CD14-positive monocyte (primary cell): Measurements from ENCODE around the gene TMEM52B. TPM values are rescaled to one million over a fixed set of nuclear protein-coding genes. Genes with fewer than 3 reads are reported as not detected.

Source experiments
- DNase-seq, 3 donors: peaks; one replicate each; pipeline ENCODE4 v3.0.0-alpha.2; 2011 to 2022
- H2AFZ ChIP-seq: 2 replicates; pipeline ENCODE4 v1.6.0; 2012; ENCODE audit warnings: mild to moderate bottlenecking, low read depth, low read length, inconsistent platforms; ENCODE audit not compliant: insufficient read depth, poor library complexity, severe bottlenecking
- H3K27ac ChIP-seq, 2 donors: 1 replicate in 1 of 2; 2 replicates in 1 of 2; pipeline ENCODE4 v1.5.1; 2012 to 2013; ENCODE audit warnings: low read length in 2 of 2, control low read depth in 1 of 2, inconsistent platforms in 1 of 2, low read depth in 1 of 2, mild to moderate bottlenecking in 1 of 2
- H3K27me3 ChIP-seq, 2 donors: one replicate each; pipeline versions ENCODE4 v1.6.0 to v1.6.1; 2011 to 2013; ENCODE audit warnings: low read length in 2 of 2; ENCODE audit not compliant: control insufficient read depth in 2 of 2, insufficient read depth in 2 of 2
- H3K36me3 ChIP-seq, 2 donors: replicated peaks in 1 of 2; 1 replicate in 1 of 2; 2 replicates in 1 of 2; pipeline versions ENCODE4 v1.5.1 to v1.6.1; 2012 to 2013; ENCODE audit warnings: low read length in 2 of 2, control low read depth in 1 of 2, inconsistent platforms in 1 of 2, mild to moderate bottlenecking in 1 of 2; ENCODE audit not compliant: insufficient read depth in 2 of 2, control insufficient read depth in 1 of 2
- H3K4me1 ChIP-seq, 2 donors: 1 replicate in 1 of 2; 2 replicates in 1 of 2; pipeline versions ENCODE4 v1.5.1 to v1.6.1; 2012 to 2013; ENCODE audit warnings: low read length in 2 of 2, control low read depth in 1 of 2, inconsistent platforms in 1 of 2, mild to moderate bottlenecking in 1 of 2, moderate library complexity in 1 of 2; ENCODE audit not compliant: insufficient read depth in 2 of 2, control insufficient read depth in 1 of 2
- H3K4me2 ChIP-seq: replicated peaks from 2 replicates; pipeline ENCODE3; 2012; ENCODE audit warnings: low read length, moderate library complexity, mild to moderate bottlenecking; ENCODE audit not compliant: poor library complexity, severe bottlenecking; ENCODE audit errors: extremely low read depth
- H3K4me3 ChIP-seq, 3 experiments: fragments of 200-600 bp in 1 of 3; sonication (generic) in 1 of 3; replicated peaks in 1 of 3; 1 replicate in 2 of 3; 2 replicates in 1 of 3; pipeline ENCODE4 v1.5.1; 2011 to 2013; ENCODE audit warnings: low read length in 3 of 3, mild to moderate bottlenecking in 3 of 3, control low read depth in 2 of 3, low read depth in 2 of 3, inconsistent platforms in 1 of 3, moderate library complexity in 1 of 3
- H3K79me2 ChIP-seq: 2 replicates; pipeline ENCODE4 v1.6.0; 2012; ENCODE audit warnings: mild to moderate bottlenecking, control low read depth, inconsistent platforms, low read length, moderate library complexity; ENCODE audit not compliant: insufficient read depth
- H3K9ac ChIP-seq: 2 replicates; pipeline ENCODE4 v1.6.0; 2017; ENCODE audit warnings: low read length, mild to moderate bottlenecking; ENCODE audit not compliant: insufficient read depth, poor library complexity, severe bottlenecking
- H3K9me3 ChIP-seq, 2 donors: replicated peaks in 1 of 2; 1 replicate in 1 of 2; 2 replicates in 1 of 2; pipeline versions ENCODE4 v1.5.1 to v1.6.1; 2012 to 2013; ENCODE audit warnings: low read length in 2 of 2, control low read depth in 1 of 2; ENCODE audit not compliant: control insufficient read depth in 1 of 2, insufficient read depth in 1 of 2
- H4K20me1 ChIP-seq: 2 replicates; pipeline ENCODE4 v1.6.0; 2012; ENCODE audit warnings: mild to moderate bottlenecking, low read length, control low read depth, moderate library complexity; ENCODE audit not compliant: insufficient read depth
- H3K27ac Mint-ChIP-seq, 7 donors: one replicate each; pipeline ENCODE4 v1.8.0; 2020; ENCODE audit warnings: mild to moderate bottlenecking in 7 of 7, mixed read lengths in 7 of 7, moderate library complexity in 6 of 7, inconsistent platforms in 2 of 7
- H3K27me3 Mint-ChIP-seq, 3 donors: one replicate each; pipeline ENCODE4 v1.8.0; 2021 to 2022; ENCODE audit warnings: low read depth in 3 of 3, mild to moderate bottlenecking in 3 of 3, mixed read lengths in 3 of 3, moderate library complexity in 3 of 3, inconsistent platforms in 1 of 3
- H3K36me3 Mint-ChIP-seq, 2 donors: one replicate each; pipeline ENCODE4 v1.8.0; 2020; ENCODE audit warnings: mixed read lengths in 2 of 2, inconsistent platforms in 1 of 2, mild to moderate bottlenecking in 1 of 2
- H3K4me1 Mint-ChIP-seq: one replicate; pipeline ENCODE4 v1.8.0; 2020; ENCODE audit warnings: mild to moderate bottlenecking, mixed read lengths
- H3K4me3 Mint-ChIP-seq, 2 donors: one replicate each; pipeline ENCODE4 v1.8.0; 2020; ENCODE audit warnings: mild to moderate bottlenecking in 2 of 2, mixed read lengths in 2 of 2, moderate library complexity in 1 of 2
- H3K9me3 Mint-ChIP-seq, 7 donors: one replicate each; pipeline ENCODE4 v1.8.0; 2020 to 2022; ENCODE audit warnings: mixed read lengths in 7 of 7, mild to moderate bottlenecking in 6 of 7, moderate library complexity in 6 of 7, inconsistent platforms in 2 of 7
- WGBS: methylation state at CpG from one replicate; pipeline ENCODE4 v1.1.5; 2013; ENCODE audit warnings: missing lambda C conversion rate; ENCODE audit not compliant: insufficient coverage; 5-methylcytosine and 5-hydroxymethylcytosine counted together
- intact Hi-C, 2 donors: fragments of 100-400 bp; cut with micrococcal nuclease; formaldehyde crosslinking; loops; one replicate each; pipeline versions ENCODE4 v1.15.0 to v1.15.1; 2023
- polyA plus RNA-seq, 3 donors: library from polyadenylated mRNA; depleted of rRNA in 1 of 3; unstranded in 2 of 3; stranded (reverse) in 1 of 3; fragments of 300-500 nt in 2 of 3; fragments of >200 nt in 1 of 3; fragmentation: Illumina TruSeq in 2 of 3; gene quantifications; 1 replicate in 2 of 3; 2 replicates in 1 of 3; pipeline ENCODE4 v1.2.3, GENCODE V29; 2012 to 2021
- TF ChIP-seq, protein P1 (sequence below): fragments of 200-600 bp; IDR thresholded peaks from one replicate; pipeline ENCODE4 v1.8.0; 2022; ENCODE audit warnings: antibody characterized with exemption, mild to moderate bottlenecking

TMEM52B gene
- polyA plus RNA-seq, 3 donors = 0.54 to 2.4 (median 0.58) TPM

DNA sequence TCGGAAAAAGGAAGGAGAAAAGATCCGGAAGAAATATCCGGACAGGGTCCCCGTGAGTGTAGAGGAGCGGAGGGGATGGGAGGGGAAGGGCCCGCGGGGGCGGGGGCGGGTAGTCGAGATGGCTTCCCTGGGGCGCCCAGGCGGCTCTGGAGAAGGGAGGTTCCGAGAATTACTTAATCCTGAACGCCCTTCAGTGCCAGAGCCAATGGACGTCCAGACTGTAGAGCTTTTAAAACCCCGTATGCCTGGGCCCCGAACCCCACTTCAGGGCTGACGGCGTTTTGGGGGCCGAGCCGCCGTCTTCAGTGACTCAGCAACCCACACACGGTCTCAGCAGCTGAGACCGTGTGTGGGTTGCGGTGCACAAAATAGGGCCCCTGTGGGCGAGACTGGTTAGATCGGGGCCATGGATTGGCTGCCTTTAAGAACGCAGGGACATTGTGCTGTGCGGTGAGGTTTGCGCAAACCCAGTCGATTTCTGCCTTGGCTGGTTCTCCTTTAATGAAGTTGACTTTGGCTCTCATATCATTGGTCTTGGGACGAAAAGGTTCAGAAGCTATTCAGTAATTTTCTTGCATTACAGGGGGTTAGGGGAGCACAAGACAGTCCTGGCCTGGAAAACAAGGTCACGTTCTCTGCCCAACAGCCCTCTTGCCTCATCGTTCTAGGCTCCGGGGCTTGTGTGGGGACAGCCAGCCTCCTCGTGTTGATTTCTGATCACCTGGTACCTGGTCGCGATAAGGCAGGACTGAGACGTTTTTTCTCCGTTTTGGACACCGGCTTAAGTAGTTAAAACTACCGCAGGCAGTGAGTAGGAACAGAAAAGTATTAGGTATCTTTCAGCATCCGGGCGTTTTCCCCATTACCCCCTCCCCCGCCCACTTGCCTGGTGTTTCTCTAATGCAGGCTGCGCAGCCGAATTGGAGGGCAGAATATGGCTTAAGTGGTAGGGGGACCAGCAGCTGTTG is 34.6 kb downstream of the TMEM52B start:
- Histone ChIP-seq H3K27ac (peak overlapping the region; percentile 99 to 100), H3K9ac (peak overlapping the region; percentile 99), H3K36me3 (peaks cover 5 to 12% of the 10 kb centered on the region in 2 donors), H3K4me3 (peak overlapping the region; percentile 88 to 95 (median 94)), H3K79me2 (peaks cover 3% of the 10 kb centered on the region), H3K4me2 (peak overlapping the region; percentile 84), H2AFZ (no peak overlapping the region), H4K20me1 (peaks cover 32% of the 10 kb centered on the region), H3K27me3 (no peaks in the 10 kb centered on the region), H3K4me1 (peaks cover 18 to 25% of the 10 kb centered on the region in 2 donors), H3K9me3 (no peaks in the 10 kb centered on the region)
- TF ChIP-seq, protein P1, sequence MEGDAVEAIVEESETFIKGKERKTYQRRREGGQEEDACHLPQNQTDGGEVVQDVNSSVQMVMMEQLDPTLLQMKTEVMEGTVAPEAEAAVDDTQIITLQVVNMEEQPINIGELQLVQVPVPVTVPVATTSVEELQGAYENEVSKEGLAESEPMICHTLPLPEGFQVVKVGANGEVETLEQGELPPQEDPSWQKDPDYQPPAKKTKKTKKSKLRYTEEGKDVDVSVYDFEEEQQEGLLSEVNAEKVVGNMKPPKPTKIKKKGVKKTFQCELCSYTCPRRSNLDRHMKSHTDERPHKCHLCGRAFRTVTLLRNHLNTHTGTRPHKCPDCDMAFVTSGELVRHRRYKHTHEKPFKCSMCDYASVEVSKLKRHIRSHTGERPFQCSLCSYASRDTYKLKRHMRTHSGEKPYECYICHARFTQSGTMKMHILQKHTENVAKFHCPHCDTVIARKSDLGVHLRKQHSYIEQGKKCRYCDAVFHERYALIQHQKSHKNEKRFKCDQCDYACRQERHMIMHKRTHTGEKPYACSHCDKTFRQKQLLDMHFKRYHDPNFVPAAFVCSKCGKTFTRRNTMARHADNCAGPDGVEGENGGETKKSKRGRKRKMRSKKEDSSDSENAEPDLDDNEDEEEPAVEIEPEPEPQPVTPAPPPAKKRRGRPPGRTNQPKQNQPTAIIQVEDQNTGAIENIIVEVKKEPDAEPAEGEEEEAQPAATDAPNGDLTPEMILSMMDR = no peak
- peak; percentile 88 to 93 (median 90) for DNase-seq
- H3K4me3 Mint-ChIP-seq = peak overlapping the region; percentile 96 to 99
- peaks cover 29 to 30% of the 10 kb centered on the region in 2 donors for H3K36me3 Mint-ChIP-seq
- H3K27me3 Mint-ChIP-seq = peaks cover 1 to 6% (median 3%) of the 10 kb centered on the region in 3 donors
- intact Hi-C loops = loop anchor here in 1 of 2 donors (10.0 kb wide), 3 partner anchors 59 to 349 kb away; partner anchors contain the start of gene CLEC2B
- peaks cover 17% of the 10 kb centered on the region for H3K4me1 Mint-ChIP-seq
- WGBS = under 1% methylated on average over 36 of the region's 47 CpGs
- peak overlapping the region; percentile 99 to 100 (median 99) for H3K27ac Mint-ChIP-seq
- peaks cover 0 to 2% (median 0%) of the 10 kb centered on the region in 7 donors for H3K9me3 Mint-ChIP-seq

DNA sequence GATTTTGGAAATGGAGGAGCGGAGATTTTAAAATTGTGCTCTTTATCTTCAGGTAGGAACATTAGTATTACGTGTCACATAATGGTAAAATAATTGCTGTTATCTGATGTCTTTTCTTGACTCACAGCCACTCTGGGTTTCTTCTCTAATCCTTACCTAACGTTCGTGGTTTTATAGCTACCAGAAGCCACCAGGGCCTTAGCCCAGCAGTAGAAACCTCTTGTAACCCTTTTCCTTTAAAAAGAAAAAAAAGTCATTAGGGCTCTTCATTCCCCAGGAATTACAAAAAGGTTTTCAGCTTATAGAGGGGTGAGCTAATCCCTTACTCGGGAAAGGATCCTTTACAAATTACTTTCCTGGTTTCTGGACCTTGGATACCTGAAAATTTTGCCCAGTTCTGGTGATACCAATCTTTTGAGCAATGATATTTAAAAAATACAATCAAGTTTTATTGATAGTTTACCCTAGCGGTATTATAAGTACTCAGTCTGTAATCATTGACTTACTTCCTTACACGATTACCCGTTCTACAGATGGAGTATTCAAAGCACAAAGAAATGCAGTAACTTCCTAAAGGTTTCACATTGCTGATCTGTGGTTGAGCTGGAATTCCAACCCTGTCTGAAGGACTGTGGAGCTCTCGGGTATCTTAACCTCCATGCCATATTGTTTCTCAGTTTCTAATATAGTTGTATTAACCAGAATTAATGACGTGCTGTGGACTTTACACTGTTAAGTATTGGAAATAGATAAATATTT is 35.5 kb downstream of the TMEM52B start:
- peaks cover 3% of the 10 kb centered on the region for H3K79me2 ChIP-seq
- H3K9me3 ChIP-seq = no peaks in the 10 kb centered on the region
- H2AFZ ChIP-seq = no peak overlapping the region
- Mint-ChIP-seq H3K4me3 (peak overlapping the region; percentile 96 to 99), H3K9me3 (peaks cover 0 to 2% (median 0%) of the 10 kb centered on the region in 7 donors), H3K4me1 (peaks cover 17% of the 10 kb centered on the region), H3K27ac (peak overlapping the region; percentile 99 to 100 (median 99)), H3K36me3 (peaks cover 33 to 34% of the 10 kb centered on the region in 2 donors), H3K27me3 (peaks cover 1 to 4% (median 3%) of the 10 kb centered on the region in 3 donors)
- H3K27me3 ChIP-seq = no peaks in the 10 kb centered on the region
- H3K36me3 ChIP-seq = peaks cover 11 to 20% of the 10 kb centered on the region in 2 donors
- peak overlapping the region; percentile 88 to 95 (median 94) for H3K4me3 ChIP-seq
- TF ChIP-seq, protein P1 = no peak
- intact Hi-C loops = loop anchor here in 1 of 2 donors (10.0 kb wide), 3 partner anchors 60 to 350 kb away; partner anchors contain the start of gene CLEC2B
- H4K20me1 ChIP-seq = peaks cover 32% of the 10 kb centered on the region
- peaks cover 18 to 25% of the 10 kb centered on the region in 2 donors for H3K4me1 ChIP-seq
- DNase-seq = no peak
- peak overlapping the region; percentile 99 for H3K9ac ChIP-seq
- WGBS = 100% methylated on average over 1 of the region's 10 CpGs
- H3K4me2 ChIP-seq = peak overlapping the region; percentile 84
- peak overlapping the region in 1 of 2 donors; percentile 99 for H3K27ac ChIP-seq
